Keratinocyte (primary cell): ENCODE measurements around the gene GARS1. TPM values are rescaled to one million over a fixed set of nuclear protein-coding genes. Genes with fewer than 3 reads are reported as not detected.

Experiments used
- DNase-seq: peaks from one replicate; pipeline ENCODE4 v3.0.0-alpha.2; 2011; ENCODE audit warnings: low read depth, missing footprints, low spot score
- FAIRE-seq: peaks from 2 replicates; lab custom pipeline; 2011; peaks lifted over from hg19 to GRCh38; lab: Jason Lieb, UNC
- H2AFZ ChIP-seq: 2 replicates; pipeline ENCODE4 v1.6.0; 2012; ENCODE audit warnings: low read length, control low read depth, inconsistent platforms; ENCODE audit not compliant: control insufficient read depth
- H3K27ac ChIP-seq: 2 replicates; pipeline ENCODE4 v1.5.1; 2011; ENCODE audit warnings: low read length; ENCODE audit not compliant: control insufficient read depth, insufficient read depth
- H3K27me3 ChIP-seq: 3 replicates; pipeline ENCODE4 v1.6.0; 2011; ENCODE audit warnings: low read length; ENCODE audit not compliant: control insufficient read depth, insufficient read depth; ENCODE audit errors: extremely low read depth
- H3K36me3 ChIP-seq, 2 experiments: 2 replicates in 1 of 2; 3 replicates in 1 of 2; pipeline ENCODE4 v1.5.1; 2011; ENCODE audit warnings: low read length in 2 of 2, mild to moderate bottlenecking in 1 of 2; ENCODE audit not compliant: control insufficient read depth in 2 of 2, insufficient read depth in 2 of 2; ENCODE audit errors: extremely low read depth in 1 of 2
- H3K4me1 ChIP-seq: 3 replicates; pipeline ENCODE4 v1.5.1; 2011; ENCODE audit warnings: low read length; ENCODE audit not compliant: control insufficient read depth, insufficient read depth; ENCODE audit errors: extremely low read depth
- H3K4me2 ChIP-seq: 3 replicates; pipeline ENCODE4 v1.6.0; 2011; ENCODE audit warnings: low read depth, low read length; ENCODE audit not compliant: control insufficient read depth, insufficient read depth; ENCODE audit errors: extremely low read depth
- H3K4me3 ChIP-seq, 3 experiments: fragments of 200-600 bp in 1 of 3; sonication (generic) in 1 of 3; 2 replicates in 2 of 3; 3 replicates in 1 of 3; pipeline ENCODE4 v1.5.1; 2011 to 2016; ENCODE audit warnings: low read length in 3 of 3, mild to moderate bottlenecking in 3 of 3, control low read depth in 2 of 3, inconsistent platforms in 1 of 3, low read depth in 1 of 3, mixed read lengths in 1 of 3, mixed run types in 1 of 3, moderate library complexity in 1 of 3; ENCODE audit not compliant: control insufficient read depth in 2 of 3, insufficient read depth in 2 of 3; ENCODE audit errors: extremely low read depth in 1 of 3
- H3K79me2 ChIP-seq: 2 replicates; pipeline ENCODE4 v1.6.0; 2012; ENCODE audit warnings: low read length; ENCODE audit not compliant: control insufficient read depth, insufficient read depth
- H3K9ac ChIP-seq: 3 replicates; pipeline ENCODE4 v1.6.0; 2011; ENCODE audit warnings: low read length; ENCODE audit not compliant: control insufficient read depth, insufficient read depth; ENCODE audit errors: extremely low read depth
- H3K9me1 ChIP-seq: 3 replicates; pipeline ENCODE4 v1.6.0; 2011; ENCODE audit warnings: low read length; ENCODE audit not compliant: control insufficient read depth, insufficient read depth; ENCODE audit errors: extremely low read depth
- H3K9me3 ChIP-seq: 2 replicates; pipeline ENCODE4 v1.5.1; 2012; ENCODE audit warnings: low read depth, low read length; ENCODE audit not compliant: control insufficient read depth
- H4K20me1 ChIP-seq: 3 replicates; pipeline ENCODE4 v1.6.0; 2011; ENCODE audit warnings: low read length; ENCODE audit not compliant: control insufficient read depth, insufficient read depth; ENCODE audit errors: extremely low read depth
- CTCF ChIP-seq, 3 experiments: IDR thresholded peaks in 1 of 3; conservative IDR thresholded peaks in 1 of 3; optimal IDR thresholded peaks in 1 of 3; 2 replicates in 2 of 3; 3 replicates in 1 of 3; pipeline versions ENCODE3 to v1.5.1; 2011; ENCODE audit warnings: low read length in 3 of 3, mild to moderate bottlenecking in 3 of 3, moderate library complexity in 2 of 3, control low read depth in 1 of 3, inconsistent platforms in 1 of 3; ENCODE audit not compliant: insufficient read depth in 2 of 3; ENCODE audit errors: extremely low read depth in 1 of 3
- EZH2 ChIP-seq: IDR thresholded peaks from one replicate; pipeline ENCODE4 v1.6.1; 2012; ENCODE audit warnings: inconsistent platforms, mild to moderate bottlenecking, low read length, moderate library complexity
- dilution Hi-C: fragments of 300-500 bp; cut with MboI; formaldehyde crosslinking; loops from one replicate; pipeline ENCODE4 v1.7.0; 2020; ENCODE audit warnings: low sequenced_read_pairs; ENCODE audit not compliant: extremely low pct_ligation_motif_present
- polyA plus RNA-seq, 5 experiments: library from polyadenylated mRNA; depleted of rRNA in 3 of 5; stranded (reverse) in 3 of 5; stranded (forward) in 1 of 5; unstranded in 1 of 5; fragments of >200 nt; gene quantifications; 1 replicate in 1 of 5; 2 replicates in 3 of 5; 3 replicates in 1 of 5; pipeline versions ENCODE4 v1.2.1 to v1.2.3, GENCODE V29; 2011 to 2012; ENCODE audit warnings: missing spikeins in 2 of 5, low read depth in 1 of 5, low replicate concordance in 1 of 5

The GARS1 gene
- polyA plus RNA-seq, 1 donor (not counting 4 experiments of a cell fraction or from before 2014, with no cell fraction given), result 411 TPM

- DNase-seq (no peak), FAIRE-seq (no peak)
- no peak overlapping the region for H3K27ac ChIP-seq
- peaks cover 28% of the 10 kb centered on the region for H3K4me1 ChIP-seq
- no peak overlapping the region for H3K4me3 ChIP-seq
- H4K20me1 ChIP-seq, result no peaks in the 10 kb centered on the region
- H3K27me3 ChIP-seq, result no peaks in the 10 kb centered on the region
- no peaks in the 10 kb centered on the region for H3K79me2 ChIP-seq
- no peak for TF ChIP-seq CTCF (optimal IDR thresholded peaks at IDR 0.05 in 1 of 3, IDR thresholded peaks at IDR 0.05 in 1 of 3, conservative IDR thresholded peaks at IDR 0.05 in 1 of 3; ENCODE audit: extremely low read depth in 1 of 3, insufficient read depth in 2 of 3, low read length in 3 of 3)
- no peak for TF ChIP-seq EZH2
- H2AFZ ChIP-seq, result no peak overlapping the region
- dilution Hi-C loops, result no loop called here
- no peaks in the 10 kb centered on the region for H3K9me3 ChIP-seq
- H3K4me2 ChIP-seq, result no peak overlapping the region
- H3K36me3 ChIP-seq, result peaks cover 0 to 4% of the 10 kb centered on the region in 2 experiments
- H3K9me1 ChIP-seq, result no peaks in the 10 kb centered on the region
- H3K9ac ChIP-seq, result no peak overlapping the region
Measured at GRCh38 chr7:30546596-30546995, 48.1 kb upstream of the GARS1 start.

GRCh38 chr7:30548845-30549244, 45.8 kb upstream of the GARS1 start:
- H3K4me2 ChIP-seq, result peak overlapping the region; percentile 12
- no peaks in the 10 kb centered on the region for H3K79me2 ChIP-seq
- dilution Hi-C loops, result no loop called here
- H3K9ac ChIP-seq, result peak overlapping the region; percentile 35
- peak overlapping the region; percentile 14 for H2AFZ ChIP-seq
- FAIRE-seq (peak; percentile 96), DNase-seq (no peak)
- H3K9me1 ChIP-seq, result no peaks in the 10 kb centered on the region
- H3K4me1 ChIP-seq, result peaks cover 32% of the 10 kb centered on the region
- H3K27me3 ChIP-seq, result no peaks in the 10 kb centered on the region
- H4K20me1 ChIP-seq, result no peaks in the 10 kb centered on the region
- H3K9me3 ChIP-seq, result no peaks in the 10 kb centered on the region
- H3K27ac ChIP-seq, result peak overlapping the region; percentile 44
- no peak overlapping the region for H3K4me3 ChIP-seq
- H3K36me3 ChIP-seq, result peaks cover 0 to 4% of the 10 kb centered on the region in 2 experiments
- TF ChIP-seq EZH2 (no peak), CTCF (optimal IDR thresholded peaks at IDR 0.05 in 1 of 3, IDR thresholded peaks at IDR 0.05 in 1 of 3, conservative IDR thresholded peaks at IDR 0.05 in 1 of 3; ENCODE audit: extremely low read depth in 1 of 3, insufficient read depth in 2 of 3, low read length in 3 of 3) (peak; percentile 78 to 95 (median 91))
